GM19397 (cell line): ENCODE data around the gene PRSS1.
A peak's percentile ranks its signal among the peaks of the same experiment; 100 is the strongest.
"Not testable (repeated sequence)": the region's sequence is repeated elsewhere in the genome, so short reads cannot be mapped to it uniquely, and the experiment has no call there.

Experiments
- ATAC-seq: cut with Tn5 transposase; IDR thresholded peaks from one replicate; pipeline ENCODE4 v1.9.1; 2021; ENCODE audit warnings: mild to moderate bottlenecking, moderate library complexity; ENCODE audit not compliant: unreplicated experiment

The PRSS1 gene

GRCh38 chr7:142745745-142746144, 3.5 kb upstream of the PRSS1 start:
- ATAC-seq = no peak

- ATAC-seq = no peak
Observed at GRCh38 chr7:142746264-142746663, 3.0 kb upstream of the PRSS1 start.

GRCh38 chr7:142748410-142748809, 862 bp upstream of the PRSS1 start:
- not testable (repeated sequence) for ATAC-seq

GRCh38 chr7:142750321-142750938, 1.2 kb downstream of the PRSS1 start:
- ATAC-seq = no peak

- ATAC-seq = not testable (repeated sequence)
Observed at GRCh38 chr7:142751526-142752175, 2.4 kb downstream of the PRSS1 start.

GRCh38 chr7:142752376-142753225, 3.3 kb downstream of the PRSS1 start:
- no peak for ATAC-seq

- no peak for ATAC-seq
Observed at GRCh38 chr7:142753366-142753765, 4.1 kb downstream of the PRSS1 start.

GRCh38 chr7:142753925-142754491, 4.7 kb downstream of the PRSS1 start:
- not testable (repeated sequence) for ATAC-seq

GRCh38 chr7:142754681-142755575, 5.7 kb downstream of the PRSS1 start:
- ATAC-seq = no peak

GRCh38 chr7:142758312-142758711, 9.0 kb downstream of the PRSS1 start:
- not testable (repeated sequence) for ATAC-seq

GRCh38 chr7:142759433-142759832, 10.2 kb downstream of the PRSS1 start:
- no peak for ATAC-seq

GRCh38 chr7:142760071-142760642, 10.9 kb downstream of the PRSS1 start:
- no peak for ATAC-seq

- ATAC-seq = not testable (repeated sequence)
Observed at GRCh38 chr7:142761606-142762005, 12.3 kb downstream of the PRSS1 start.

- no peak for ATAC-seq
Observed at GRCh38 chr7:142762104-142762503, 12.8 kb downstream of the PRSS1 start.

- ATAC-seq = no peak
Observed at GRCh38 chr7:142767451-142767850, 18.2 kb downstream of the PRSS1 start.

GRCh38 chr7:142767861-142768260, 18.6 kb downstream of the PRSS1 start:
- no peak for ATAC-seq

GRCh38 chr7:142768885-142769284, 19.6 kb downstream of the PRSS1 start:
- not testable (repeated sequence) for ATAC-seq

- peak; percentile 13 for ATAC-seq
Observed at GRCh38 chr7:142770661-142771352, 21.5 kb downstream of the PRSS1 start, which contains the start of gene PRSS2. Gene PRSS2, plus strand, starts transcription at chr7:142770970. Its CDS starts 13 bp downstream, at chr7:142770983.

GRCh38 chr7:142771353-142771723, 22.1 kb downstream of the PRSS1 start:
- ATAC-seq = peak; percentile 77
